K562 (cell line): ENCODE data around the gene GALNT17. TPM values are rescaled to one million over a fixed set of nuclear protein-coding genes. Genes with fewer than 3 reads are reported as not detected.

Experiments used
- ATAC-seq: fragments of 200-7000 bp; cut with Tn5 transposase; 3 replicates; pipeline ENCODE4 v1.9.1; 2020; ENCODE audit warnings: moderate library complexity
- BruUV-seq: library from RNA; stranded (reverse); fragments of 400-500 nt; replicated peaks from 2 replicates; lab custom pipeline; 2021; lab: Mats Ljungman, UMichigan
- CTCF ChIA-PET: fragments of 300-600 bp; formaldehyde crosslinking; extraction: SDS; loops from one replicate; lab custom pipeline; 2021; ENCODE audit warnings: low intra/inter-chr PET ratio; lab: Yijun Ruan, JAX
- POLR2A ChIA-PET: fragments of 300-600, 350-650 bp; sonication (Branson Sonifier 250); formaldehyde crosslinking; extraction: SDS; loops from one replicate; lab custom pipeline; 2021; ENCODE audit warnings: antibody characterized with exemption, inconsistent platforms; lab: Yijun Ruan, JAX
- DNase-seq, 4 experiments: peaks; one replicate each; pipeline versions ENCODE4 v3.0.0 to v3.0.0-alpha.2; 2011 to 2018; ENCODE audit warnings: low spot score in 3 of 4, mixed read lengths in 3 of 4; ENCODE audit errors: extremely low read depth in 1 of 4
- FAIRE-seq: peaks from 2 replicates; lab custom pipeline; 2011; peaks lifted over from hg19 to GRCh38; lab: Jason Lieb, UNC
- H2AFZ ChIP-seq: 2 replicates; pipeline ENCODE4 v1.6.0; 2011; ENCODE audit warnings: low read depth, low read length, control low read depth, inconsistent platforms
- H3K27ac ChIP-seq: fragments of 200-600 bp; 3 replicates; pipeline ENCODE4 v1.8.0; 2011; ENCODE audit warnings: low read depth, mild to moderate bottlenecking, control low read depth, inconsistent platforms, low read length, moderate library complexity, mixed read lengths; ENCODE audit errors: extremely low read depth
- H3K27me3 ChIP-seq, 2 experiments: fragments of 300-600 bp in 1 of 2; 2 replicates in 1 of 2; 3 replicates in 1 of 2; pipeline versions ENCODE4 v1.6.0 to v1.8.0; 2011; ENCODE audit warnings: inconsistent platforms in 2 of 2, low read length in 2 of 2, mild to moderate bottlenecking in 1 of 2, mixed read lengths in 1 of 2, moderate library complexity in 1 of 2; ENCODE audit not compliant: control insufficient read depth in 2 of 2, insufficient read depth in 2 of 2
- H3K36me3 ChIP-seq: fragments of 300-600 bp; 3 replicates; pipeline ENCODE4 v1.8.0; 2011; ENCODE audit warnings: mild to moderate bottlenecking, low read length, inconsistent platforms; ENCODE audit not compliant: control insufficient read depth, insufficient read depth
- H3K4me1 ChIP-seq, 2 experiments: fragments of 200-600 bp in 1 of 2; replicated peaks in 1 of 2; 2 replicates in 1 of 2; 3 replicates in 1 of 2; pipeline versions ENCODE4 v1.5.1 to v1.8.0; 2011; ENCODE audit warnings: inconsistent platforms in 2 of 2, low read length in 2 of 2, mild to moderate bottlenecking in 1 of 2, mixed read lengths in 1 of 2, moderate library complexity in 1 of 2; ENCODE audit not compliant: control insufficient read depth in 2 of 2, insufficient read depth in 2 of 2
- H3K4me2 ChIP-seq: 2 replicates; pipeline ENCODE4 v1.6.1; 2011; ENCODE audit warnings: low read length, control low read depth, inconsistent platforms, mixed read lengths; ENCODE audit not compliant: insufficient read depth
- H3K4me3 ChIP-seq: fragments of 200-600 bp; sonication (generic), shearing (Covaris generic); 2 replicates; pipeline ENCODE4 v1.5.1; 2016; ENCODE audit warnings: control low read depth, inconsistent platforms
- H3K79me2 ChIP-seq: fragments of 200-600 bp; 3 replicates; pipeline ENCODE4 v1.8.0; 2011; ENCODE audit warnings: low read length, inconsistent platforms; ENCODE audit not compliant: control insufficient read depth, insufficient read depth
- H3K9ac ChIP-seq, 2 experiments: 2 replicates each; pipeline versions ENCODE4 v1.6.0 to v1.6.1; 2011; ENCODE audit warnings: low read depth in 2 of 2, low read length in 2 of 2, control low read depth in 1 of 2, inconsistent platforms in 1 of 2, mild to moderate bottlenecking in 1 of 2, mixed read lengths in 1 of 2; ENCODE audit not compliant: insufficient read depth in 1 of 2
- H3K9me1 ChIP-seq: one replicate; pipeline ENCODE4 v1.6.0; 2011; ENCODE audit warnings: inconsistent platforms, mild to moderate bottlenecking, low read length, moderate library complexity; ENCODE audit not compliant: control insufficient read depth, insufficient read depth
- H3K9me3 ChIP-seq: replicated peaks from 2 replicates; pipeline ENCODE4 v1.5.1; 2011; ENCODE audit warnings: low read depth, low read length, inconsistent platforms; ENCODE audit not compliant: control insufficient read depth, insufficient read depth
- H4K20me1 ChIP-seq: replicated peaks from 2 replicates; pipeline ENCODE4 v1.6.1; 2011; ENCODE audit warnings: low read length, inconsistent platforms, mixed read lengths; ENCODE audit not compliant: control insufficient read depth, insufficient read depth
- CBX3 ChIP-seq, 2 experiments: IDR thresholded peaks; 1 replicate in 1 of 2; 2 replicates in 1 of 2; pipeline ENCODE4 v1.6.1; 2012; ENCODE audit warnings: inconsistent platforms in 2 of 2, low read length in 2 of 2, borderline replicate concordance in 1 of 2, control low read depth in 1 of 2
- CHAMP1 ChIP-seq: fragments of 450-650 bp; IDR thresholded peaks from 2 replicates; pipeline ENCODE4 v1.6.1; 2016; ENCODE audit warnings: mild to moderate bottlenecking
- KLF10 ChIP-seq: fragments of 250-450 bp; sonication (Bioruptor Pico); IDR thresholded peaks from 2 replicates; pipeline ENCODE4 v1.6.1; 2021; ENCODE audit warnings: matching md5 sums
- MITF ChIP-seq: IDR thresholded peaks from 2 replicates; pipeline ENCODE4 v1.6.1; 2014; ENCODE audit warnings: antibody characterized with exemption
- PHF21A ChIP-seq: fragments of 450-650 bp; IDR thresholded peaks from 2 replicates; pipeline ENCODE4 v1.6.1; 2017; ENCODE audit warnings: low read depth, borderline replicate concordance
- TCF15 ChIP-seq: fragments of 250-450 bp; sonication (Bioruptor Pico); IDR thresholded peaks from 2 replicates; pipeline ENCODE4 v1.8.0; 2022; ENCODE audit warnings: moderate library complexity, mild to moderate bottlenecking, inconsistent platforms
- ZNF165 ChIP-seq: fragments of 250-450 bp; sonication (Bioruptor Pico); IDR thresholded peaks from 2 replicates; pipeline ENCODE4 v1.4.0; 2020; ENCODE audit warnings: borderline replicate concordance
- ZNF184 ChIP-seq: sonication (generic); formaldehyde crosslinking; IDR thresholded peaks from 2 replicates; pipeline ENCODE4 v1.5.0; 2020; ENCODE audit warnings: missing genetic modification reagents
- WGBS: fragments of 100-300 bp; shearing (Covaris generic); methylation state at CpG from one replicate; pipeline ENCODE4 v1.1.6; 2016; ENCODE audit warnings: low coverage, mixed read lengths; ENCODE audit not compliant: insufficient coverage; ENCODE audit errors: missing lambda C conversion rate; 5-methylcytosine and 5-hydroxymethylcytosine counted together
- in situ Hi-C: fragments of 300-500 bp; cut with MboI; formaldehyde crosslinking; loops from 4 replicates; pipeline ENCODE4 v1.15.0; 2018; ENCODE audit warnings: inconsistent platforms, mixed read lengths
- intact Hi-C: fragments of 100-400 bp; cut with micrococcal nuclease; formaldehyde crosslinking; loops from 2 replicates; pipeline ENCODE4 v1.14.2; 2022
- polyA plus RNA-seq, 8 experiments: library from polyadenylated mRNA; depleted of rRNA in 4 of 8; stranded (reverse) in 5 of 8; unstranded in 3 of 8; fragments of >200 nt; fragmentation: Nextera tagmentation in 2 of 8; fragmentation: Illumina TruSeq in 1 of 8; extraction: Ambion mirVana in 2 of 8; extraction: Trizol in 1 of 8; gene quantifications; 2 replicates each; pipeline versions ENCODE4 v1.2.1 to v1.2.3, GENCODE V29; 2011 to 2014; ENCODE audit warnings: inconsistent platforms in 1 of 8, missing spikeins in 1 of 8
- total RNA-seq, 7 experiments: library from RNA; depleted of rRNA in 6 of 7; stranded (reverse); fragments of >200 nt in 6 of 7; fragmentation: Illumina TruSeq in 2 of 7; extraction: Trizol in 2 of 7; gene quantifications; 2 replicates each; pipeline versions ENCODE4 v1.2.1 to v1.2.3, GENCODE V29; 2011 to 2021; ENCODE audit warnings: low replicate concordance in 1 of 7

Gene GALNT17
- total and polyA plus RNA-seq, 9 of the 15 experiments (the other 6 are each of a cell fraction or from before 2014, with no cell fraction given): not detected

GRCh38 chr7:71484380-71484779 lies 352.4 kb downstream of the GALNT17 start:
- intact Hi-C loops: no loop called here
- in situ Hi-C loops: no loop called here
- Histone ChIP-seq H3K4me2 (no peak overlapping the region), H3K9ac (no peak overlapping the region), H3K4me3 (no peak overlapping the region), H3K36me3 (no peaks in the 10 kb centered on the region), H3K9me3 (no peaks in the 10 kb centered on the region), H3K27me3 (peaks cover 0 to 6% of the 10 kb centered on the region in 2 experiments; a peak in 2 of 5 replicates), H3K9me1 (no peaks in the 10 kb centered on the region), H4K20me1 (no peaks in the 10 kb centered on the region), H2AFZ (no peak overlapping the region), H3K4me1 (no peaks in the 10 kb centered on the region), H3K27ac (no peak overlapping the region), H3K79me2 (no peaks in the 10 kb centered on the region)
- 0% methylated on average over 3 of the region's 3 CpGs for WGBS
- BruUV-seq: no TSS peak
- ChIA-PET POLR2A (no interaction called here), CTCF (no interaction called here)
- ATAC-seq: no peak
- TF ChIP-seq MITF: no peak
- no peak for TF ChIP-seq KLF10 (CRISPR knock-in tag)
- no peak for TF ChIP-seq CHAMP1
- no peak for TF ChIP-seq CBX3 (IDR thresholded peaks at IDR 0.05; ENCODE audit: borderline replicate concordance in 1 of 2, low read length in 2 of 2)
- no peak for TF ChIP-seq ZNF165 (CRISPR knock-in tag)
- no peak for TF ChIP-seq TCF15 (CRISPR knock-in tag)
- TF ChIP-seq PHF21A: no peak
- TF ChIP-seq ZNF184 (CRISPR knock-in tag): no peak
- no peak for FAIRE-seq
- DNase-seq: no peak
